Testis (tissue), 3 donors: ENCODE data around the gene ODAPH. TPM values are rescaled to one million over a fixed set of nuclear protein-coding genes. Genes with fewer than 3 reads are reported as not detected.

Source experiments
- DNase-seq: peaks from one replicate; pipeline ENCODE4 v3.0.0-alpha.2; 2019
- H3K27ac ChIP-seq, 2 donors: fragments of 200-600 bp; sonication (generic); one replicate each; pipeline ENCODE4 v1.5.1; 2019
- H3K27me3 ChIP-seq: fragments of 200-600 bp; sonication (generic); one replicate; pipeline ENCODE4 v1.5.1; 2019
- H3K36me3 ChIP-seq: fragments of 200-600 bp; sonication (generic); one replicate; pipeline ENCODE4 v1.5.1; 2017; ENCODE audit warnings: low read depth; ENCODE audit errors: missing control alignments
- H3K4me1 ChIP-seq: fragments of 200-600 bp; sonication (generic); one replicate; pipeline ENCODE4 v1.5.1; 2019
- H3K4me3 ChIP-seq, 2 donors: fragments of 200-600 bp; sonication (generic); one replicate each; pipeline ENCODE4 v1.5.1; 2017 to 2019
- H3K9me3 ChIP-seq: fragments of 200-600 bp; sonication (generic); one replicate; pipeline ENCODE4 v1.5.1; 2017
- CTCF ChIP-seq, 3 experiments: fragments of 450-650 bp in 2 of 3; fragments of 200-600 bp in 1 of 3; sonication (generic) in 1 of 3; IDR thresholded peaks; one replicate each; pipeline ENCODE4 v1.5.1; 2016 to 2019; ENCODE audit warnings: antibody characterized with exemption in 3 of 3, mild to moderate bottlenecking in 2 of 3, moderate library complexity in 1 of 3
- POLR2A ChIP-seq: fragments of 450-650 bp; IDR thresholded peaks from one replicate; pipeline ENCODE4 v1.6.1; 2017; ENCODE audit warnings: antibody characterized with exemption, mild to moderate bottlenecking, moderate library complexity
- WGBS, 2 donors: methylation state at CpG; one replicate each; pipeline ENCODE4 v1.1.5; 2018; 5-methylcytosine and 5-hydroxymethylcytosine counted together
- intact Hi-C: fragments of 100-400 bp; cut with DNase I; formaldehyde crosslinking; loops from one replicate; pipeline ENCODE4 v1.15.1; 2023; ENCODE audit warnings: low total_unique reads
- polyA plus RNA-seq: library from polyadenylated mRNA; stranded (reverse); fragments of 350-450 nt; fragmentation: Illumina TruSeq; extraction: RNeasy Lipid Tissue Mini Kit (QIAGEN cat#74804); gene quantifications from one replicate; pipeline ENCODE4 v1.2.3, GENCODE V29; 2014; ENCODE audit warnings: low read depth, low replicate concordance; ENCODE audit not compliant: insufficient read depth
- total RNA-seq, 2 donors: library from RNA; depleted of rRNA; stranded (reverse); fragments of >200 nt; gene quantifications; one replicate each; pipeline ENCODE4 v1.2.3, GENCODE V29; 2016

ODAPH gene
- total and polyA plus RNA-seq, 3 donors from 2014 or later: not detected

DNA sequence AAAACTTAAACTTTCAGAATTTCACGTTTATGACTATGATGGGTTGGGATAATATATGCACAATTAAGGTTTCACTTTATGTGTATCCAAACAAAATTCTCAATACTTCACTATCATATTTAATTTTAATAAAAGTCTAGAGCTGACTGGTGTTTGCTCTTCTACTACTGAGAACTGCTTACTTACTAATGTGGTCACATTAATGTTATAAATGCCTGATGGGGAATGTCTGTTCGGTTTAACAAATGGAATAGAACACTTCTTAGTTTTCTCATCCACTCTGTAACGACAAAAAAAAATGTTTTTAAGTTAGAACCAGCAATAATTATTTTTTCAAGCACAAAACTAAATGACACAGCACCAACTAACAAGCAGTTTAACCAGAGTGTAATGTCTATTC lies 40.2 kb downstream of the ODAPH start:
- H3K9me3 ChIP-seq: no peaks in the 10 kb centered on the region
- WGBS, 2 donors: 82 to 90% methylated on average over 3 of the region's 3 CpGs
- DNase-seq: no peak
- no peak overlapping the region for H3K27ac ChIP-seq
- TF ChIP-seq CTCF (IDR thresholded peaks at IDR 0.05): no peak
- no peak for TF ChIP-seq POLR2A
- no peaks in the 10 kb centered on the region for H3K4me1 ChIP-seq
- H3K27me3 ChIP-seq: no peaks in the 10 kb centered on the region
- no peaks in the 10 kb centered on the region for H3K36me3 ChIP-seq
- H3K4me3 ChIP-seq: no peak overlapping the region
- intact Hi-C loops: no loop called here

DNA sequence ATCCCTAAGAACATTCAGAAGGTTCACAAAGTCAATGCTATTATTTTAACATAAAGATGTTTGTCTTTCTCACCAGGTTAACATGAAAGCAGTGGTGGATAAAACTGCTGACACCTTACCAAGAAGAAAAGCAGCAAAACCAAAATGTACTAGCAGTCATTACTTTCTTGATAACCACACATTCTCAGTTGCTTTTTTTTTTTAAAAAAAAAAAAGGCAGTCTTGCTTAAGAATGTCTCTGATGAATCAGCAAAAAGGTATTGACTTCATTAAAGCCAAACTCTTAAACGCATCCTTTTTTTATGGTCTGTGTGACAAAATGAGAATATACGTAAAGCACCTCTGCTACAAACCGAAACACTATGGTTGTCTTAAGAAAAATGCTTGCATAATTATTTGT lies 42.5 kb downstream of the ODAPH start:
- 80 to 82% methylated on average over 3 of the region's 3 CpGs for WGBS, 2 donors
- DNase-seq: no peak
- no peak overlapping the region for H3K4me3 ChIP-seq

DNA sequence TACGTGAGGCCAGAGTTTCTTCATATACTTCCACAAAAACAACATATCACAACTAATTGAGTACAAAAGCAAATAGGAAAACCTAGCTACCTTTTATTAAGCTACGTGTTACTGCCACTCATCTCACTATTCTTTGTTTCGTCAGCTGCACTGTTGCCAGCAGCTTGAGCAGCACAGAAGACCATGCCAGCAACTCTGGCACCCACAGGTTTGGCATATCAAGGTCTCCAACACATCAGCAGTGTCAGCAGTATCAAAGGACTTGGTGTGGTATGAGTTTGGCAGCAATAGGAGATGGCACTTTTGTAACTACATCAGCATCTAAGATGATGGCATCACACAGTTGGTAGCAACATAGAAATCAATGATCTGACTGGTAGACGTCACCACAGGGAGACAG lies 43.8 kb downstream of the ODAPH start:
- intact Hi-C loops: no loop called here
- no peak overlapping the region for H3K4me3 ChIP-seq
- no peak for DNase-seq
- H3K9me3 ChIP-seq: no peaks in the 10 kb centered on the region
- no peaks in the 10 kb centered on the region for H3K36me3 ChIP-seq
- H3K27me3 ChIP-seq: no peaks in the 10 kb centered on the region
- H3K4me1 ChIP-seq: no peaks in the 10 kb centered on the region
- no peak overlapping the region for H3K27ac ChIP-seq
- 89% methylated on average over 4 of the region's 4 CpGs for WGBS, 2 donors
- TF ChIP-seq CTCF (IDR thresholded peaks at IDR 0.05) (no peak), POLR2A (no peak)

More for the DNA sequence above, 42.5 kb downstream of the ODAPH start:
- TF ChIP-seq POLR2A (no peak), CTCF (IDR thresholded peaks at IDR 0.05) (no peak)
- Histone ChIP-seq H3K27me3 (no peaks in the 10 kb centered on the region), H3K36me3 (no peaks in the 10 kb centered on the region), H3K27ac (no peak overlapping the region), H3K4me1 (no peaks in the 10 kb centered on the region), H3K9me3 (no peaks in the 10 kb centered on the region)
- intact Hi-C loops: no loop called here

GRCh38 chr4:75605928-75606327 lies 50.1 kb downstream of the ODAPH start:
- no peak overlapping the region for H3K27ac ChIP-seq
- H3K36me3 ChIP-seq: no peaks in the 10 kb centered on the region
- no peaks in the 10 kb centered on the region for H3K9me3 ChIP-seq
- TF ChIP-seq POLR2A: no peak
- no peak for TF ChIP-seq CTCF (IDR thresholded peaks at IDR 0.05)
- H3K4me1 ChIP-seq: no peaks in the 10 kb centered on the region
- 81 to 95% methylated on average over 4 of the region's 4 CpGs for WGBS, 2 donors
- no peak overlapping the region for H3K4me3 ChIP-seq
- intact Hi-C loops: no loop called here
- no peak for DNase-seq
- H3K27me3 ChIP-seq: no peaks in the 10 kb centered on the region

DNA sequence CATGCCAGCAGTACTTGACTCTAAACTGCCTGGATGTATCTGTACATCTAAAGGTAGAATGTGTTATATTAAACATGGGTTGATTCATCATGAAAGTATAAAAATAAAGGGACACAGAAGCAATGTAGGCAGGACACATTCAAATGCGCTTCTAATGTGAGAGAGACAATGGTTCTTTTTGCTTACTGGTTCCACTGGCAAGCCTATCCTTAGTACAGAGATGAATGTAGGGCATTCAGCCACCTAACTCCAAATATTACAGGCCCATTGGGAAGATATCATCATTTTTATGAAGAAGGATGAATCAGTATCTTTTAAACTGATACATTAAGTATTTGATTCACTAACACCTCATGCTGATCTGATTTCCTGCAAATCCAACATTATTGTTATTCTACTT lies 56.4 kb downstream of the ODAPH start:
- intact Hi-C loops: no loop called here
- DNase-seq: no peak
- no peak for TF ChIP-seq CTCF (IDR thresholded peaks at IDR 0.05)
- no peak for TF ChIP-seq POLR2A
- no peaks in the 10 kb centered on the region for H3K36me3 ChIP-seq
- no peaks in the 10 kb centered on the region for H3K4me1 ChIP-seq
- no peak overlapping the region for H3K27ac ChIP-seq
- H3K4me3 ChIP-seq: no peak overlapping the region
- no peaks in the 10 kb centered on the region for H3K27me3 ChIP-seq
- WGBS, 2 donors: 61 to 70% methylated on average over 1 of the region's 1 CpG
- no peaks in the 10 kb centered on the region for H3K9me3 ChIP-seq
